GM23248 (cell line): ENCODE data around the gene KCNIP1.

ENCODE experiments used
- EZH2 ChIP-seq: fragments of 200-600 bp; sonication (generic); IDR thresholded peaks from 2 replicates; pipeline ENCODE4 v1.6.1; 2018; ENCODE audit warnings: antibody characterized with exemption, mild to moderate bottlenecking; ENCODE audit not compliant: insufficient read depth, poor library complexity, severe bottlenecking
- EZH2phosphoT487 ChIP-seq: fragments of 200-600 bp; sonication (generic); IDR thresholded peaks from 2 replicates; pipeline ENCODE4 v1.6.1; 2018; ENCODE audit warnings: antibody characterized with exemption, moderate library complexity, mild to moderate bottlenecking, low read depth; ENCODE audit not compliant: insufficient read depth

DNA sequence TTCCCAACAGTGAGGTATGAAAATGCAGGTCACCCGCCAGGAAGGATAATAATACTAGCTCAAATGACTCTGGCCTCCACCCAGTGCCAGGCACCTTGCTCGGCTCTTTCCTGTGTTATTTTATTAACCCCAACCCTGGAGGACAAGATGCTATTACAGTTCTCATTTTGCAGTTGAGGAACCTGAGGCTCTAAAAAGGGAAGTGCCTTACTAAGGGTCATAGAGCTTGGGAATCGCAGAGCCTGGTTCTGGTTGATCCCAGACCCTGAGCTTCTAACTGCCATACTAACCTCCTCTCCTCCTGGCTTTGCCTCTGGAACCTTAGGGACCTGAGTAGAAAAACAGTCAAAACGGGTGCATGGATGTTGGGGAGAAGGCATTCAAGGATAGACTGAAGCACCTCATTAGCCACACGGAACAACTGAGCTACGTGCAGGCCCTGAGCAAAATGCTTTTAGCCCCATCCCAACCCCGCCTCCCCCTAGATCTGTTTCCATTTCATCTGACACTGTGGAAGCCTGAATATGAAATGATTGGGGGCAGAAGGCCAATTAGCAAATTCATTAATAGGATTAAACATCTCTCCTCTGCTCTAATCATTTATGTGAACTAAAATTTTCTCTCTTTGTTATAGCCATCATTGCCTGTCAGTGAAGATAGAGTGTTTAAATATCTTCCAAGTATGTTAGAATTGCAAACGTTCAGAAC lies 7.9 kb downstream of the KCNIP1 start:
- no peak for TF ChIP-seq EZH2phosphoT487
- TF ChIP-seq EZH2: no peak
